HG02763 (cell line): ENCODE results near the gene DDX23.

Experiments used
- ATAC-seq: cut with Tn5 transposase; IDR thresholded peaks from one replicate; pipeline ENCODE4 v1.9.1; 2021; ENCODE audit warnings: mild to moderate bottlenecking, moderate library complexity; ENCODE audit not compliant: unreplicated experiment

The DDX23 gene

GRCh38 chr12:48800971-48801370 lies 51.0 kb downstream of the DDX23 start:
- ATAC-seq: no peak

- no peak for ATAC-seq
Measured at GRCh38 chr12:48800457-48800856, 51.5 kb downstream of the DDX23 start.

- ATAC-seq: no peak
Measured at GRCh38 chr12:48796976-48797375, 55.0 kb downstream of the DDX23 start.

GRCh38 chr12:48795550-48796455 lies 56.2 kb downstream of the DDX23 start:
- peak; percentile 60 for ATAC-seq

- ATAC-seq: no peak
Measured at GRCh38 chr12:48794870-48795269, 57.1 kb downstream of the DDX23 start.

GRCh38 chr12:48793696-48794095 lies 58.3 kb downstream of the DDX23 start:
- ATAC-seq: no peak

GRCh38 chr12:48789858-48790326 lies 62.1 kb downstream of the DDX23 start:
- no peak for ATAC-seq

- ATAC-seq: no peak
Measured at GRCh38 chr12:48788854-48789775, 62.8 kb downstream of the DDX23 start, which contains the start of gene ADCY6. Gene ADCY6 (minus strand): TSS chr12:48789089. CDS start chr12:48783434, 5,655 bp downstream.

- no peak for ATAC-seq
Measured at GRCh38 chr12:48788524-48788853, 63.5 kb downstream of the DDX23 start.

- no peak for ATAC-seq
Measured at GRCh38 chr12:48787791-48788523, 64.0 kb downstream of the DDX23 start.

- ATAC-seq: no peak
Measured at GRCh38 chr12:48786591-48787544, 65.1 kb downstream of the DDX23 start.

GRCh38 chr12:48783432-48783831 lies 68.5 kb downstream of the DDX23 start:
- no peak for ATAC-seq

GRCh38 chr12:48782457-48783395 lies 69.2 kb downstream of the DDX23 start:
- no peak for ATAC-seq

- no peak for ATAC-seq
Measured at GRCh38 chr12:48781750-48782456, 70.1 kb downstream of the DDX23 start.

GRCh38 chr12:48780381-48781025 lies 71.5 kb downstream of the DDX23 start:
- no peak for ATAC-seq

- ATAC-seq: no peak
Measured at GRCh38 chr12:48779869-48780268, 72.1 kb downstream of the DDX23 start.
